ENCODE measurements around the gene SELENON. TPM values are rescaled to one million over a fixed set of nuclear protein-coding genes. Genes with fewer than 3 reads are reported as not detected.

The SELENON gene
- polyA plus RNA-seq, 3 donors = 1.5 to 31.5 (median 3.5) TPM

- H3K4me3 Mint-ChIP-seq = no peak overlapping the region
- peaks cover 20% of the 10 kb centered on the region for H3K4me1 Mint-ChIP-seq
- Histone ChIP-seq H2AFZ (ENCODE audit: insufficient read depth, low read depth, low read length, poor library complexity, severe bottlenecking) (no peak overlapping the region), H3K9ac (ENCODE audit: insufficient read depth, low read length, poor library complexity, severe bottlenecking) (no peak overlapping the region), H3K9me3 (replicated peaks in 1 of 2; ENCODE audit: control insufficient read depth in 1 of 2, insufficient read depth in 1 of 2, low read length in 2 of 2) (no peaks in the 10 kb centered on the region), H3K27me3 (ENCODE audit: control insufficient read depth in 2 of 2, insufficient read depth in 2 of 2, low read length in 2 of 2) (no peaks in the 10 kb centered on the region), H3K36me3 (replicated peaks in 1 of 2; ENCODE audit: control insufficient read depth in 1 of 2, insufficient read depth in 2 of 2, low read length in 2 of 2) (peaks cover 3 to 48% of the 10 kb centered on the region in 2 donors), H4K20me1 (ENCODE audit: insufficient read depth, low read length) (no peaks in the 10 kb centered on the region), H3K4me3 (replicated peaks in 1 of 3; ENCODE audit: low read depth in 2 of 3, low read length in 3 of 3) (no peak overlapping the region), H3K27ac (ENCODE audit: low read depth in 1 of 2, low read length in 2 of 2) (no peak overlapping the region), H3K79me2 (ENCODE audit: insufficient read depth, low read length) (no peaks in the 10 kb centered on the region), H3K4me2 (replicated peaks; ENCODE audit: extremely low read depth, low read length, poor library complexity, severe bottlenecking) (no peak overlapping the region), H3K4me1 (ENCODE audit: control insufficient read depth in 1 of 2, insufficient read depth in 2 of 2, low read length in 2 of 2) (peaks cover 0 to 5% of the 10 kb centered on the region in 2 donors)
- TF ChIP-seq CTCF (IDR thresholded peaks at IDR 0.05) = no peak
- no peak for DNase-seq
- peaks cover 22 to 36% of the 10 kb centered on the region in 2 donors for H3K36me3 Mint-ChIP-seq
- 13% methylated on average over 3 of the region's 3 CpGs for WGBS (ENCODE audit: insufficient coverage)
- peaks cover 0 to 2% (median 0%) of the 10 kb centered on the region in 3 donors for H3K27me3 Mint-ChIP-seq (ENCODE audit: low read depth in 3 of 3)
- intact Hi-C loops (cut with micrococcal nuclease) = no loop called here
- H3K27ac Mint-ChIP-seq = peak overlapping the region in 3 of 7 donors; percentile 59 to 68 (median 64)
- H3K9me3 Mint-ChIP-seq = peaks cover 0 to 2% (median 0%) of the 10 kb centered on the region in 7 donors
Observed at GRCh38 chr1:25756215-25756614, 43.8 kb upstream of the SELENON start.

- no peaks in the 10 kb centered on the region for H3K27me3 ChIP-seq (ENCODE audit: control insufficient read depth in 2 of 2, insufficient read depth in 2 of 2, low read length in 2 of 2)
- DNase-seq = no peak
- no peak for TF ChIP-seq CTCF (IDR thresholded peaks at IDR 0.05)
- Mint-ChIP-seq H3K27me3 (ENCODE audit: low read depth in 3 of 3) (peaks cover 0 to 2% (median 0%) of the 10 kb centered on the region in 3 donors), H3K27ac (peak overlapping the region in 1 of 7 donors; percentile 3), H3K9me3 (no peaks in the 10 kb centered on the region), H3K36me3 (peaks cover 20 to 38% of the 10 kb centered on the region in 2 donors), H3K4me1 (peaks cover 20% of the 10 kb centered on the region), H3K4me3 (no peak overlapping the region)
- no peak overlapping the region for H3K9ac ChIP-seq (ENCODE audit: insufficient read depth, low read length, poor library complexity, severe bottlenecking)
- no peaks in the 10 kb centered on the region for H3K9me3 ChIP-seq (replicated peaks in 1 of 2; ENCODE audit: control insufficient read depth in 1 of 2, insufficient read depth in 1 of 2, low read length in 2 of 2)
- intact Hi-C loops (cut with micrococcal nuclease) = no loop called here
- H3K4me2 ChIP-seq (replicated peaks; ENCODE audit: extremely low read depth, low read length, poor library complexity, severe bottlenecking) = no peak overlapping the region
- H3K27ac ChIP-seq (ENCODE audit: low read depth in 1 of 2, low read length in 2 of 2) = no peak overlapping the region
- H3K4me3 ChIP-seq (replicated peaks in 1 of 3; ENCODE audit: low read depth in 2 of 3, low read length in 3 of 3) = no peak overlapping the region
- no peaks in the 10 kb centered on the region for H3K79me2 ChIP-seq (ENCODE audit: insufficient read depth, low read length)
- 98% methylated on average over 9 of the region's 12 CpGs for WGBS (ENCODE audit: insufficient coverage)
- no peaks in the 10 kb centered on the region for H4K20me1 ChIP-seq (ENCODE audit: insufficient read depth, low read length)
- H3K36me3 ChIP-seq (replicated peaks in 1 of 2; ENCODE audit: control insufficient read depth in 1 of 2, insufficient read depth in 2 of 2, low read length in 2 of 2) = peaks cover 3 to 48% of the 10 kb centered on the region in 2 donors
- H3K4me1 ChIP-seq (ENCODE audit: control insufficient read depth in 1 of 2, insufficient read depth in 2 of 2, low read length in 2 of 2) = peaks cover 0 to 5% of the 10 kb centered on the region in 2 donors
- H2AFZ ChIP-seq (ENCODE audit: insufficient read depth, low read depth, low read length, poor library complexity, severe bottlenecking) = no peak overlapping the region
Observed at GRCh38 chr1:25757151-25757845, 42.7 kb upstream of the SELENON start.
